GM21528 (cell line): ENCODE data around the gene RPL14.
"Not testable (repeated sequence)": the region's sequence is repeated elsewhere in the genome, so short reads cannot be mapped to it uniquely, and the experiment has no call there.

Experiments
- ATAC-seq: cut with Tn5 transposase; IDR thresholded peaks from one replicate; pipeline ENCODE4 v1.9.1; 2021; ENCODE audit warnings: mild to moderate bottlenecking, moderate library complexity; ENCODE audit not compliant: unreplicated experiment, low FRiP score

The RPL14 gene

DNA sequence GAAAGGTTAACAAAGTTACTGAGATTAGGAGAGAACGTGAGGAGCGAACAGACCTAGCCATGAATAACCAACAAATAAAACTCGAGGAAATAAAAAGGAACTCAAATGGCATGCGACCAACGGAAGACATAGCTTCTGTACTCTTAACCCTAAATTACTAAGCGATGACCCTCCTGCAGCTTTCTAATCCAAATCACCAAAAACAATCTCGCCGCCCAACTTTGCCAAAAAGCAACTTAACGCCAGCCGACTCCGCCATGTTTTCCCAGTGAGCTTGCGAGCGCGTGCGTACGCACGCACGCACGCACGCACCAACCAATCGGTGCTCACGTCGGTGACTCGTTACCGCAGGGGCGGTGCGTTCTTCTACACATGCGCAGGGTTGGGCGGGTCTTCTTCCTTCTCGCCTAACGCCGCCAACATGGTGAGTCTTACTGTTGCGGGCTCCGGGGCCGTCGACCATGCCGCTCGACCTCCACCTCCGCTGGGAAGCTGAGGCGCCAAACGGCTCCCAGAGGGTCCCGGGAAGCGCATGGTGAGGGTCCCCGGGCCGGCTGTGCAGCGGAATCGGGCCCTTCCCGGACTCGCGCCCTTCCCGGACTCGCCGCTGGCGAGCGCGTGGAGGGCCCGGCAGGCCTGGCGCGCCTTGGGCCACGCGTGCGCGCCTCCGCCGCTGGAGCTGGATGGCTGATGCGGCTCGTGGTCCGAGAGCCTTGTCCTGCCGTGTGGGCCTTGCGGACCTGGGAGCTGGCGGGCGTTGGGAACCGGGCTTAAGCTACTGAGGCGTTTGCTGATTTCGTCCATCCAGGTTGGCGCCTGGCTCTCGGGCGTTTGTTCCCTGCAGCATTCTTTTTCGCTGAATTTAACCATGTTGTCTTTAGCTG, at the start of gene RPL14:
Gene RPL14, plus strand, starts transcription at position 400 of the 884 bp plus-strand sequence. Its CDS starts 133 bp downstream, at position 533.
- peak; percentile 77 for ATAC-seq

DNA sequence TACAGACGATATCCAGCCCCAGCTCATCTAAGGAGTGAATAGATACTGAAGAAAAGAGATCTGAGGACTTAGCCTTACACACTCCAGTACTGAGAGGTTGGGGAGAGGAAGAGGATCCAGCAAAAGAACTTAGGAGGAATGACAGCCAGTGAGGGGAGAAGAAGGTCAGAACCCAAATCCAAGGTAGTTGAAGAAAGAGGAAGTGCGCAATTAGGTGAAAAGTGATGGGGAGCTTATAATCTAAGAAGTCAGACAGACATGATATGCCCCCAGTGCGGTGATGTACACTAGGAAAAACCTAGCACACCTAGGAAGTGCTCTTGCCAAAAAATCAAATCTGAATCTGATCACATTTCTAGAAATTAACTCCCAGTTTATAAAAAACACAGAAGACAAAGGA, 49.5 kb upstream of the RPL14 start:
- no peak for ATAC-seq

DNA sequence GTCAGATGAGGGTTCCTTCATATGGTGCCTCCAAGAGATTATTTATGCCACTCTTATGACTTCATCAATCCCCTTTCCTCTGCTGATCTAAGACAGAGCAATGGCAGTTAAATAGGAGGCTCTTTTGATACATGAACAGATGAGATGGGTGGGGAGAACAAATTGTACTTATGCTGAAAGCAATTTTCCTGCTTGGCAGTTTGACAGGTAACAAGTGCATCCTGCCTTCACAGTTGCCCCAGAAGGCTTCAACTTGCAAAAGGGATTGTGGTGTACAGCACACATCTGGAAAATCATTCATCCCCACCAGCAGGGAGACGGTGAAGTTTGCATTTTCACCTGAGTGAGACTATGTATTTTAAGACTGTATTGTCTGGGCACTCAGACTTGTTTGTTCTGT, 42.9 kb upstream of the RPL14 start:
- ATAC-seq = no peak

DNA sequence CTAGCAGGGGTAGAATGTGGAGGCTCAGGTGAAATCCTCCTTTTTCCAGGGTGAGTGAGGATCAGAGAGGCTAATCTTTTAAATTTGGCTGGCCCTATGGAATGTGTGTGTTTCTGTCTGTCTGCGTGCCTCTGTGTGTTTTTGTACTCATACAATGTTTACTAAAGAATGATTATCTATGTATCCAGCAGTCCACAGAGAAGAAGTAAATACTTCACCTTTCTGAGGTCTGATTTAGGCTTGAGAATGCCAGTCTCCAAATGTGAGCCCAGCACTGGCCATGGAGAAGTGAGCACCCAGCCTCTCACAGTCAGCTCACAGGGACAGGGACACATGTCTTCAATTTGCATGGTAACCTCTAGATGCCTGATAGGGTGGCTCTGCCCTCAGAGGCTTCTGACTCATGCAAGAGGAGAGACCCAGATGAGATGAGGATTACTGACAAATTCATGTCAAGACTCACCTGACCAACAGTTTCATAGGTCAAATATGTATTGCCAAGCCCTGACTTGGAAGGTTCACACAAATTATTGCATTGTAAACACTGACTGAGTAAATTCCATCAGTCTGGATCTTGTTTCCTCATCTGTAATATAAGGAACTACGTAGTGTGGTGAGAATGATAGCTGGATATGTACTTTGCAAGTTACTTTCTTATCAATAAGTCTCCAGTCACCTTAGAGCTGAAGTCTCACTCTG, 39.1 kb upstream of the RPL14 start:
- ATAC-seq = no peak

DNA sequence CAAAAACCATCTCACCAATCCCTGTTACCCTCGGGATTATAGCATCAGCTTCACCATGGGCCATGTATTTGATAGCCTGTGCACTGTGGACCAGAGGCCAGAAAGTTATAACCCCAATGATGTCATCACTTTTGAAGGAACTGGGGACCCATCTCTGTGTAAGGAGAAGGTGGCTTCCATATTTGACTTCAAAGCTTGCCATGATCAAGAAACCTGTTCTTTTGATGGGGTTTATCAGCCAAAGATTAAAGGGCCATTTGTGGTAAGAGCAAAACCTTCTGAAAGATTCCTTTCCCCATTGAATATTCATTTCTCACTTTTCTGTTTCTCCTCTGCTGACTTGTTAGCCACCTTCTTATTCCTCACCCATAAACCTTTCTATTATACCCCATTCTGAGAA, 34.3 kb upstream of the RPL14 start:
- no peak for ATAC-seq

DNA sequence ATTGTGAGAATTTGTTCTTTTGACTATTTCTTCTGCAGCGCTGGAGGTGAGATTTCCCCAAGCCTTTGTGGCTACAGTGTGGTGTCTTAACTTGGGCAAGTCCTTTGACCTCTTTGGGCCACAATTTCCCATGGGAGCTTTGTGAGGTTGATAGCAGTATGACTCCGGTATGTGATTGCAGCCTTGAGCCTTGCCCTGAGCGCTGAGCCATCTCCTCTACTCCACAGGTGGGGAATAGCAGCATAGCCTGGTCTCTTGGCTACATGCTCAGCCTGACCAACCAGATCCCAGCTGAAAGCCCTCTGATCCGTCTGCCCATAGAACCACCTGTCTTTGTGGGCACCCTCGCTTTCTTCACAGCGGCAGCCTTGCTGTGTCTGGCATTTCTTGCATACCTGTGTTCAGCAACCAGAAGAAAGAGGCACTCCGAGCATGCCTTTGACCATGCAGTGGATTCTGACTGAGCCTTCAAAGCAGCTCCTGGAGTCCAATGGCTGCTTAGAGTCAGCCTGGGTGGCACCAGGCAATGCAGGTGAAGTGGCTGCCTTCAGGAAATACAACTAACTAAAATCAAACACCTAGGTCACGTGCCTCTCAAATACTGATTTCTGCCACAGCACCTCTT, 30.0 kb upstream of the RPL14 start:
- ATAC-seq = no peak

DNA sequence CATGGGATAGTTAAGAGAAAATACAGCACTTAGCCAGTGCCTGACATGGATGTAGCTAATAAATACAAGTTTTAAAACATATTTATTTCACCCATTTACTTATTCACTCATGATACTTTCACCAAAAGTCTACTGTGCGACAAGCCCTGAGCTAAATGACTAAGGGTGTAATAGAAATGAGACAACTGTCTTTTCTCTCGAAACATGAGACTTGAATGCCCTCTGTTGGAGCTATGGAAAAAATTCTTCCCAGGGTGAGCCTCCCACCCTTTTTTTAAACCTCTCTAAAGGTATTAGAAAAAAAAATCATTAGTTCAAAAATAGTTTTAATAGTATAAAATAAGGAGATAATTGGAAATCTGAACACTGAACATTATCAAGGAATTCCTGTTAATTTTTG, 24.3 kb upstream of the RPL14 start:
- no peak for ATAC-seq

DNA sequence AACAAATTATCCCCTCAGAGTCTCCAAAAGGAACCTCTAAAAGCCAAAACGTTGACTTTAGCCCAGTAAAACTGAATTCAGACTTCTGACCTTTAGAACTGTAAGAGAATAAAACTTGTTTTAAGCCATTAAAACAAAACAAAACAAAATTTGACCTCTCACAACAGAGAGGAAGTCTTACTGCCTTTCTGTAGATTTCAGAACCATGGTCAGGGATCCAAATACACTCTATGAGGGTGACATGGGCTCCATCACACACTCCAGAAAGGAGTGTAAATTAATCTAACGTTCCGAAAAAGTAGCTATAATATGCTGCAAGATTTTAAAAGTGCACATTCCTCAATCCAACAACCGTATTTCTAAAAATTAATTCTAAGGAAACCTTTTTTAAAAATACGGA, 19.2 kb upstream of the RPL14 start:
- ATAC-seq = no peak

DNA sequence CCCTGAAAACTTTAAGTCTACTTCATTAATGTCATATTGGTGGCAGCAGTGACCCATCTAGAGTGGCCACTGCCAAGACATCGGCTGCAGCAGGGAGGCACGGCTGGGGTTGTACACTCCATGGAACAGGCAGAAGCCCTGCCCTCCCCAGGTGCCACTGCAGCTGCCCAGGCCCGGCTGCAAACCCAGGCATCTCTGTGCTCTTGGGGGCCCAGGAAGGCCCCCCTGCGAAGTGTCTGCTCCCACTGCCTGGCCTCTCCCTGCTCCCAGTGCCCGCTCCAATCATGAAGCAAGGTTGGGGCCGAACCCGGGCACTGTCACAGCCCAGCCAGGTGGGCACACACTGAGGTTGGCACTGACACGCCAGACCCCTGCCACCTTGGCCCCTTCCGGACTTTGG, 12.1 kb upstream of the RPL14 start:
- ATAC-seq = no peak

DNA sequence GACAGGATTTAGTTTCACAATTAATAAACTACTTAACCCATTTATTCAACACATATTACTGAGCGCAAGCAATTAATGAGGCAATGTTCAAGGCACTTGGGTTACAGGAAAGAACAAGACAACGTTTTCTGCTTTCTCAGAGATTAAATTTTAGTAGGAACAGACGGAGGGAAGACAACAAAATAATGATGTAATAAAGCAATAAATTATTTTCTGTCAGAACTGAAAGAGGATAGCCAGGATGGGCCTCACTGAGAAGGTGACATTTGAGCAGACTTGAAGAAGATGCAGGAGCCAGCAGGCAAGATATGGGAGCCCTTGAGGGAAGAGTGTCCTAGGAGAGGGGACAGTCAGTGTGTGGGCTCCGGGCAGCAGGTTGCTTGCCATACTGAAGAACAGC, 11.3 kb upstream of the RPL14 start:
- no peak for ATAC-seq

DNA sequence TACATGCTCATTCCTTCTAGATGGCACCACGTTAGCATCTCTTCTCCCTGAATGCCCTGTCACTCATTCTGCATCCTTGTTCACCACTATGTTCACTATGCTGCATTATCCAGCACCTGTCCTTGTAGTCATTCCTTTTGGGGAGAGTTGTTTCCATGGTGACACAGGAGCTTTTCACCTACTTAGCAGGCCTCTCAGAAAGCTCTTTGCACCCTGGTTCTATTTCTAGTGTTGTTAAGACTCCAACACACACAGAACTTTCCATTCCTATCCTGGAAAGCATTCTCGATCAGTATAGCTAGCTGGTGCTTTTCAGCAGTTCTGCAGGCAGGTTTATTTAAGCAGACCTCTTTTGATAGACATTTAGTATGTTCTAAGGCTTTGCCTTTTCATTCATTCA, 6.7 kb upstream of the RPL14 start:
- ATAC-seq = no peak

DNA sequence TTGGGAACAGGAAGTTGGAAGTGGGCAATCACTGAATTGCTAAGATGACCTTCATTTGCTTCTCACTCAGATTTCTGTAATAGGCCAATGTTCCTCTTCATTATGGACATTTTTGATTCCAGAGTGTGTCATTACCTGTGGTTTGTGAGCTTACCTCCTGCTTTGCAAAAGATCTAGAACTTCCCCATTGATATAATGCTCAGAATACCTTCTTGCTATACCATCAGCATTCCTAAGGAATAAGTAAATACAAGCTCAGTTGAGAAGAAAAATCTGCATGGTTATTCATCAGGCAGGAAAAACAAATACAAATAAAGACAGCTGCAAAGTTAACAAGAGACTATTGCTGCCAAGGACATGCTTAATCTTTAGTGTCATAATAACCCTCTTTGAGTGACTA, 5.6 kb upstream of the RPL14 start:
- no peak for ATAC-seq

DNA sequence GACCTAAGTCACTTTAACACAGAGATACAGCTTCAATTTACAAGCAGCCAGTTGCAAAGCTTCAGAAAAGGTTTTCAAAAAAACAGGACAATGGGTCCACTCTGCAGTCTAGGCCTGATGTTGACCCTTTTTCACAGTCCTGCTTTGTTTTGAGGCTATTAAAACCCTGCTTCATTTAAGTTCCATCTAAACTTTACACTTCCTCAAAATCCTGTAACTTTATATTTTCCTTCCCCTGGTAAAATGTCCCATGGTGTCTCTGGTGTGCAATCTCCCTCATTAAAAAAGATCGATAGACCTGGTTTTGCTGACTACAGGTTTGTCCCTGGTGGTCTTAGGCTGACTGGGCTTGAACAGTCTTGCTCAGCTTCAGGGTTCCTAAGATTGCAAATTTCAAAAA, 5.1 kb upstream of the RPL14 start:
- no peak for ATAC-seq

DNA sequence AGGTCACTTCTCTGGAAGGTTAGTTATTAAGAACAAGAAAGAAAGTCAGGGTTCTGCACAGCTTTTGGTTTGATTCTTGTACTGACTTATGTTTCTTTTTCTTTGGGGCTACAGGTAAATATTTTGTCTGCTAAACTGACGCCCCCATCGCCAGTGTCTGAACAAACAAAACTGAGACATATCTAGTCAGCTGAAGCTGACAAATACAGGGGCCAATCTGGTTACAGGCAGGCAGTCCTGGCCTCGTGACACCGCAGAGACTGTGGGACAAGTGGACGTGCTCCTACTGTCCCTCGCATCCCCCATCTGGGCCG, 4.6 kb upstream of the RPL14 start:
- no peak for ATAC-seq

DNA sequence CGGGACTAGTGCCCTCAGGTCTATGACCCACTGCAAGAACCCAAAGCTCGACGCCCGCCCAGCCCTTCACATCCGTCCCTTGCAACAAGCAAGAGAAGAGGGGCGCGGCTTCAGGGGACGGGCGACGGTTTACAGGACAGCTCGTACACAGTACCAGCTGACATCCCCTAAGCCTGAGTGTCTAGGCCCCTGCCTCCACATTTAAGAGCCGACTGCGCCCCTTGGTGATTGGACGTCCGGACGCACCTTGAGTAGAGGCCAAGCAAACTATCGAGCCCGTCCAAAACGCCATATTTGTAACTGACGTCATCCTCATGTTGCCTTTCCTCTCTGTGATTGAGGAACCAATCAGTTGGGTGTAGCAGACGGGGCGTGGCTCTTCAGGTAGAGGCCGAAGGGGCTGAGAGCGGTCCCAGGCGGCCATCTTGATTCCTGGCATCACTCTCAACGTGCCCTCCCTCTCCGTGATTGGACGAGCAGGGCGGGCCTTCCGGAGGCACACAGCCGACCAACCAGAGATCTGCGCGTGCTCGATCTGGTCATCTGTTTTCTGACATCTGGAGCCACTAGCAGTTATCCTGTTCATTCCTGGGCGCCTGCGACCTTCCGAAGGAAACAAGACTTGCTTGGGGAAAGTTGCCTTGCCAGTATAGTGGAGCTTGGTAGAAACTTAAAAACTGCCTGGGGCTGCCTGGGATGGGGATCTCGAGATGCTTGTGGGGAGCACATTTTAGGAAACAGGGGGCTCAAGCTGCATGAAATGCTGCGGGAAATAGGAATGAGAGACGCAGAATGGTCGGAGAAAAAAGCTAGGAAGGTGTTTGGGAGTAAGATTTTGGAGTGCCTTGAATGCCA, 4.0 kb upstream of the RPL14 start:
- peak; percentile 95 for ATAC-seq

DNA sequence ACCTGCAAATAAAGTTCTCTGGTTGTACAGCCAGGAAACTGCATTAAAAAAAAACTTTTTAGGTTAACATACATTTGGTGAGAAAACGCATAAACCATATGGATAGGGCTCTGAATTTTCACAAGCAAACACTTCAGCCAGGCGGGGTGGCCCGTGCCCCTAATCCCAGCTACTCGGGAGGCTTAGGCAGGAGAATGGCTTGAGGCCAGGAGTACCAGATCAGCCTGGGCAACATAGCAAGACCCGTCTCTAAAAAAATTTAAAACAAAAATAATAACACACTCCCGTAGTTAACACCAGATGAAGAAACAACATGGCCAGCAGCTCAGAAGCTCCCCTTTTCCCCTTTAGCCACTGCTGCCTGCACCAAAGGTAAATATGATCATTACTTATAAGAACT, 3.2 kb upstream of the RPL14 start:
- ATAC-seq = no peak

DNA sequence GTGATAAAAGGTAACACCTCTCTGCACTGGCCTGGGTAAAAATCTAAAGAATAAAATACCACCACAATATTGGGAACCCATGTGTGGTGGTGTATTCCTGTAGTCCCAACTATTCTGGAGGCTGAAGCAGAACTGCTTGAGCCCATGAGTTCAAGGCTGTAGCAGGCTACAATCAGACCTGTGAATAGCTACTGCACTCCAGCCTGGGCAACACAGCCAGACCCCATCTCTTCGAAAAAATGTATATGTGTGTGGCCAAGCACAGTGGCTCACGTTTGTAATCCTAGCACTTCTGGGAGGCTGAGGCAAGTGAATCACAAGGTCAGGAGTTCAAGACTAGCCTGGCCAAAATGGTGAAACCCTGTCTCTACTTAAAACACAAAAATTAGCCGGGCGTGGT, 1.8 kb upstream of the RPL14 start:
- ATAC-seq = no peak

DNA sequence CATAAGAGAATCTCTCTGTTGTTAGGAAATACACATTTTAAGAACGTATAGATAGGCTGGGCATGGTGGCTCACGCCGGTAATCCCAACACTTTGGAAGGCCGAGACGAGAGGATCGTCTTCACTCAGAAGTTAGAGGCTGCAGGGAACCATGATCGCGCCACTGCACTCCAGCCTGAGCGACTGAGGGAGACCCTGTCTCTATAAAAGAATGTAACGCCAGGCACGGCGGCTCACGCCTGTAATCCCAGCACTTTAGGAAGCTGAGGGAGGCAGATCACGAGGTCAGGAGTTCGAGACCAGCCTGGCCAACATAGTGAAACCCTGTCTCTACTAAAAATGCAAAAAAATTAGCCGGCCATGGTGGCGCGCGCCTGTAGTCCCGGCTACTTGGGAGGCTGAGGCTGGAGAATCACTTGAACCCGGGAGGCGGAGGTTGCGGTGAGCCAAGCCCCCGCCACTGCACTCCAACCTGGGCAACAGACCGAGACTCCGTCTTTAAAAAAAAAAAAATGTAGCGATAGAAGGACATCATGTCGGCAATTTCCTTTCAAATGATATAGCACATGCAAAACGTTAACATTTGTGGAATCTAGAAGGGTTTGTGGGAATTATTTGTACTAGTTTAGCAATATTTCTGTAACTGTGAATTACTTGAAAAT, 730 bp upstream of the RPL14 start:
- no peak for ATAC-seq

DNA sequence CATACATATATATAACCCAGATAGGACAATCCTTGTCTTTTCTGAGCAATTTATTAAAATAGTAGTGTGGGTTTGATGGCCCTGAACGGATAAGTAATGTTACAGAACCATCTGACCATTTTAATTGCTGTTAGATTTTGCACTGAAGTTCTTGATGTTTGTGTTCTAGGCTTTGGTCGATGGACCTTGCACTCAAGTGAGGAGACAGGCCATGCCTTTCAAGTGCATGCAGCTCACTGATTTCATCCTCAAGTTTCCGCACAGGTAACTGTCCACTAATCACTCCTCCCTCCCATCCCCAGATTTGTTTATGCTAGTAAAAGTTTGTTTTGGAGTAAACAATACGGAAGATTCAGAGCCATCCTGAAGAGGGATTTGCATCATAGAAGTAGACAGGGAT, 1.3 kb downstream of the RPL14 start:
- no peak for ATAC-seq

DNA sequence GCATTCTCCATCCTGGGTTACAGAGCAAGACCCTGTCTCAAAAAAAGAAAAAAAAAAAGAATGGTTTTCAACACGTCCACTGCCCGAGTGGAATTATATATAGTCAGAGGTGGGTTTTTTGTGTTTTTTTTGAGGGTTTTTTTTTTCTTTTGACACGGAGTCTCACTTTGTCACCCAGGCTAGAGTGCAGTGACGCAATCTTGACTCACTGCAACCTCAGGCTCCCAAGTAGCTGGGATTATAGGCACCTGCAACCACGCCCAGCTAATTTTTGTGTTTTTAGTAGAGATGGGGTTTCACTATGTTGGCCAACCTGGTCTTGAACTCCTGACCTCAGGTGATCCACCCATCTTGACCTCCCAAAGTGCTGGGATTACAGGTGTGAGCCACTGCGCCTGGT, 3.3 kb downstream of the RPL14 start:
- ATAC-seq = not testable (repeated sequence)
